T-helper 2 cell treated with Interferon-gamma antibody and Interleukin-4, amounts not matched to agents 100 ng/mL and 5 ng/mL, for 36 hours (primary cell): ENCODE data around the gene ACSL6. TPM values are rescaled to one million over a fixed set of nuclear protein-coding genes. Genes with fewer than 3 reads are reported as not detected.

Experiments
- intact Hi-C: fragments of 100-400 bp; cut with micrococcal nuclease; formaldehyde crosslinking; loops from one replicate; pipeline ENCODE4 v1.15.1; 2023
- total RNA-seq: library from RNA; stranded (reverse); gene quantifications from 2 replicates; pipeline ENCODE4 v1.2.3, GENCODE V29; 2022

ACSL6 gene
- total RNA-seq, 1 donor from 2014 or later, result 10.2 TPM

DNA sequence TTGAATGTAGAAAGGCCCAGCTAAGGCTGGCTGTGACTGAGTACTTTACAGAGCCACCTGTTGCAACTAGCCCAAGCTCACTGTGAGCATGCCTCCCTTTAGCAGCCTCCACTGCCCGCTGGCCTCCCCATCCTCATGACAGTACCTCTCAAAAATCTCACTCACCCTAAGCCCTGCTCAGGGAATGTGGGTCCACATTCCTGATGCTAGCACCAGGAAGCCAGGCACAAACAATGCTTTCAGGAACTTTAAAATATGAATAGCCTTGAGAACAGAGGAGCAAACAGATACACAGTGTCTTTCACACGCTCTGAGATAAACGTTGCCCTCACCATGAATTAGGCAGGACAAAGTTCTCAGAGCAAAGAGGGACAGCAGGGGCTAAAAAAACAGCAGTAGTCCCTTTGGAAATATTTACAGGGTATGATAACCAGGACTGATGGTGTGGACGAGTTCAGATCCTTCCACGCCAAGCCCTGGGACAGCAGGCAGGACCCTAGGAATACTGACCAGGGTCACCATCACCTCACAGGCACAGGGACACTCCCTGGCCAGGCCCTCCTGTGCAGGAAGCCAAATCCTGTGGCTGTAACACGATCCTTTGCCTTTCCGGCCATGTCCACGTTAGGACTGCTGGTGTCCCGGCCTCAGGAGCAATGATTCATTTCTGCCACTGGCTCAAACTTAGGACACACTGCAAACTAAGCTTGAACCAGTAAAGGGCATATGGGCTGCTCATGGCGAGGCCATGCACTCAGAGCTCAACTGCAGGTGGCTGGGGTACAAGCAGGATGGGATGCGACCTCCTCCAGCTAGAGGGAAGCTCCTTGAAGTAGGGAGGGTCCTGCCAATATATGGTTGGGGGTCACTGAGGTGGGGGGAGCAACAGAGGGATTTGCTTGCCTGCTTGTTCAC is 9.6 kb downstream of the ACSL6 start:
- intact Hi-C loops, result loop anchor here (10.0 kb wide), 1 partner anchor 487 kb away; no protein-coding TSS in a partner anchor

DNA sequence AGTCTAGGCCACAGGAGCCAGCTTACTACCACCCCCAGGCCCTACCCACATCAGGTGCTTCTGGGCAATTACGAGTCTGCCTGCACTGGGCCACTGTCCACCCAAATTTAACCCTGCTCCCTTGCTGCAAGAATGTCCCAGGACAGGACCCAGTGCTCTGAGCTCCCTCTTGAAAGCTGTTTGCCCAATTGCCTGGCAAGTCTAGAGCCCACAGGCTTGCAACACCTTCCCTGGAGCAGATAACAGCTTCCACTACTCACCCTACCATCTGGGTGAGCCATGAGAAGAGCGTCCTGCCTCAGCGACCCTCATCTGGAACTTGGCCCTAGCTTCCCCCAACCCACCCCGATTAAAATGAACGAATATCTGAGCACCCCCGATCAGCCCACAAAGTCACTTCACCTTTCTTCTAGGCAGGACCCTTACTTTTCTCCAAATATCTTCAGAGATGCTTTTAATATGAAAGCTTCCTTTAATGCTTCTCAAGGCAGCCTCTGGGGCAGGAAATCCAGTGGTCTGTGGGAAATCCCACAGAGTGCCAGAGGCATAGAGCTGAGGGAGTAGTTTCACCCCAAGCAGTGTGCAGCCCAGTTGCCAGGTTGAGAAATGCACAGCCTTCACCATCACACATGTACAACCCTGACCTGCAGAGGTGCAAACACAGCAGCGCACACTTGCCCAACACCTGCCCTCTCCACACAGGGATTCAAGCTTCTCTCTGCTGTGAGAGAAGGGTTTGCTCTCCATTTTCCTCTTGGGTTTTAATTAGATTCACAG is 10.6 kb downstream of the ACSL6 start:
- intact Hi-C loops, result loop anchor here (10.0 kb wide), 1 partner anchor 486 kb away; no protein-coding TSS in a partner anchor

DNA sequence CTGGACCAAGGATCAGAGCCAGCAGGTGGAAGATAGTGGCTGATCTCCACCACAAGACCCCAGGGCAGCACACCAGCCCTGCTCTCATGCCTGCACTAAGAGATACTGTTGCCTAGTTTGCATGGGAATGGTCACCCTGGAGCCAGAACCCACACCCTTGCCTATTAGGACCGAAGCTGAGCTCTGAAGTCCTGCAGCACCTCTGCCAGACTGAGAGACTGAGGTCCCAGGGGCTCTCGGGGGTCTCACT is 11.3 kb downstream of the ACSL6 start:
- intact Hi-C loops, result loop anchor here (10.0 kb wide), 1 partner anchor 485 kb away; no protein-coding TSS in a partner anchor

DNA sequence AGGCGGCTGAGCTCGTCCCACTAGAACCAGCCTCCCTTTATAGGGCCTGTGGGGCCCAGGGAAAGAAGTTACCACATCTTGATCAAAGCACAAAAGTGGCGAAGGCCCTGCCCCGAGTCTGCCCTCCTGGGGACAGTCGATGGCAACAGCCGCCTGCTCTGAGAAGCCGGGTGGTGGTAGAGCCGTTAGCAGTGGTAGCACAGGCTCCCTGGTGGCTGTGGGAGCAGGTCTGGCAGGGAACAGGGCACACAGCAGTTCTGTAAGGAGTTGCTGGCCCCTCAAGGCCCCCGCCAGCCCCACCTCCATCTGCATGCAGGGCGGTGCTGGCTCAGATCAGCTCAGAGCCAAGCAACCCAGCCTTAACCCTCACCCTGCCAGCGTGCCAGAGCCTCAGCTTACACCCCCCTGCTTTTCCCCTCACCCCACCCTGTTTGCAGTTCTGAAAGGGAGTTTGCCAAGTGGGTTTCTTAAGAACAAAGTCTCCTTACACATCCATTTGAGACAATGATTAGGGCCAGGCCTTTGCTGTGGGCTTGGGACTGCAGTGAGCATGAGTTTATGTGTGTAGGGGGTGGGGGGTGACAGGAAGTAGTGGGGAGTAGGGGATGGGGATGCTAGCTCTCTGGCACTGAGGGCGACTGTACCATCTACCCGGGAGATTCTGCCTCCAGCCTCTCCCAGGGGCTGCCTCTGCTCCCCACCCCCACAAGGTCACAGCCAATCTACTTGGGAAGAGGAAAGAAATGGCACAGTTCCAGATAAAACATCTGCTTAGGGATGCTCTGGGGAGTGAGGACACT is 11.8 kb downstream of the ACSL6 start:
- intact Hi-C loops, result loop anchor here (10.0 kb wide), 1 partner anchor 485 kb away; no protein-coding TSS in a partner anchor

DNA sequence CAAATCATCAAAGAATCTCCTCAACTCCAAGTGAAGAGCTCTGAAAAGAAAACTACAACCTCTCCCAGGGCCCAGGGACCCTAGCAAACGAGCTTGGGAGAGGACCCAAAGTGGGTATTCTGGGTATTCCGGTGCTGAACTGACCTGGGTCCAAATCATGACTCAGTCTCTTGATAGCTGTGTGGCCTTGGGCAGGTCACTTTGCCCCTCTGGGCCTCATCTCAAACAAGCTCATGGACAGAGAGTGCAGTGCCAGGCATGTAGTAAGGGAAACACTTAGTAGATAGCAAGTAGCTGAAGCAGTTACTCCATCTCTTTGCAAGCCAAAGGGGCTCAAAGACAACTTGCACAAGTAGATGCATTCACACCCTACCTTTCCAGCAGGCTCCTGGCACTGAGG is 12.4 kb downstream of the ACSL6 start:
- intact Hi-C loops, result no loop called here

DNA sequence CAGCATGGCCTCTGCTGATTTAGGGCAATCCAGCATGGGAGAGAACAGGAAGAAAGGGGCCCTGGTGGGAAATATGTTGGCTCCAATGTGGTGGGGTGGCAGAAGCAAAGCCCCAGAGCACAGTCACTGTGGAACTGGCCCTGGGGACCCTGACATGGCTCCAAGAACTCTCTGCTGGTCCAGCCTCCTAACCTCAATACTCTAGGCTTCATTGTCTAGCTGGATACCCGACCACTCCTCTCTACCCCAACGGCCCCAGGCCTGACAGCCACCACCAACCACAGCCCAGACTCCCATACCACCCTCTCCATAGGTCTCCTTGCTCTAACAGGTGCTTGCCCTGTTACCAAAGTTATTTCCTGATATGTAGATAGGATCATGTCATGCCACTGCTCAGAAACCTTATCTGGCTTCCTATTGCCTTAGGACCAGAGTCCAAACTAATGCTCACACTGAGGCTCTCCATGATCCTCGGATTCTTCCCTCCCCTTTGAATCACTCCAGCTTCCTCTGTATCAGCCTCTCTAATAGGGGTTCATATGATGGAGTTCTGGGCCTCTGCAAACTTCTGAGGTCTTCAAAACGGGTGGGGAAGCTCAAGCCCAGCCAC is 12.9 kb downstream of the ACSL6 start:
- intact Hi-C loops, result no loop called here

DNA sequence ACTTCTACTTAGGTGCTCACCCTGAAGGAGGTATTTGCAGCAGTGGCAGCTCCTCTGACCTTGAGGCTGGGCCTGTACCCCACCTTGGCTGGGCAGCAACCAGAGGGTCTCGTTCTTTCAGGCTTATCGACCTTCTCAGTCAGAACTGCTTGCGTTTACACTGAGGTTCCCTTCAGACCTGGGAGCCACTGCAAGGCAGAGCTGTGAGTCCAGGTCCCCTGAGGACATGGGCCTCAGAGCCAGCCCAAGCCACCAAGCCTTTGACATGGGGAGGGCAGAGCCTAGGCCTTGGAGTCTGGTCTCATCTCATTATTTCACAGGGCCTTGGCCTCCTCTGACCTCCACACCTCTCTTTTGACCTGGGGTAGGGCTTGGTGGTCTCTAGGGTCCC is 13.7 kb downstream of the ACSL6 start:
- intact Hi-C loops, result no loop called here

DNA sequence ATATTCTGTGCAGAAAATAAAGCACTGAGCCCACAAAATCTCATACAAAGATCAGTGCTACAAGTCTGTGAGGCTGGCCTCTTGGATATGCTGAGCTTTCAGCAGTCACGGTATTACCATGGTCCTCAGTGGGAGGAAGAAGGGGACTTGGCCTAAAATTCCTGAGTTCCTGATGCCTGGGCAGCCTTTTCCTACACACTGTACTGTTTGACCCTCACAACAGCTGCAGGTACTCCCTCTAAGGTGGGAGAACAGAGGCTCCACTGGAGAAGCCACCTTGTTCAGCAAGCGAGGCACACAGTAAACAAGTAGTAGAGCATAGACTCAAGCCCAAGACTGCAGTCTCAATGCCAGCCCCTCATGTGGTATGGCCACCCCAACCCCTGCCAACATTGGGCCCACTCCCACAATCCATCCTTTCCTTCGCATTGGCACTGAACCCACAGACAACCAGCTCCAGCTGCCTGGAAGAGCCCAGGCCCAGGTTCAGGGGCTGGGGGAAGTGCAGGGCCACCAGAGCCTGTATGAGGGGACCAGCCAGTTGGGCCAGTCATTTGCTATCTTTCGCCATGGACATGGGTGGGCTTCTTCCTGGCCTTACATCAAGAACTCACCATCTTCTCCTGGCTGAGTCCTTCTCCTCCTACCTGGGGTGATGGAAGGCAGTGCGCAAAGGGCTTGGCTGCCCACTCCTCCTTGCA is 14.3 kb downstream of the ACSL6 start:
- intact Hi-C loops, result no loop called here

DNA sequence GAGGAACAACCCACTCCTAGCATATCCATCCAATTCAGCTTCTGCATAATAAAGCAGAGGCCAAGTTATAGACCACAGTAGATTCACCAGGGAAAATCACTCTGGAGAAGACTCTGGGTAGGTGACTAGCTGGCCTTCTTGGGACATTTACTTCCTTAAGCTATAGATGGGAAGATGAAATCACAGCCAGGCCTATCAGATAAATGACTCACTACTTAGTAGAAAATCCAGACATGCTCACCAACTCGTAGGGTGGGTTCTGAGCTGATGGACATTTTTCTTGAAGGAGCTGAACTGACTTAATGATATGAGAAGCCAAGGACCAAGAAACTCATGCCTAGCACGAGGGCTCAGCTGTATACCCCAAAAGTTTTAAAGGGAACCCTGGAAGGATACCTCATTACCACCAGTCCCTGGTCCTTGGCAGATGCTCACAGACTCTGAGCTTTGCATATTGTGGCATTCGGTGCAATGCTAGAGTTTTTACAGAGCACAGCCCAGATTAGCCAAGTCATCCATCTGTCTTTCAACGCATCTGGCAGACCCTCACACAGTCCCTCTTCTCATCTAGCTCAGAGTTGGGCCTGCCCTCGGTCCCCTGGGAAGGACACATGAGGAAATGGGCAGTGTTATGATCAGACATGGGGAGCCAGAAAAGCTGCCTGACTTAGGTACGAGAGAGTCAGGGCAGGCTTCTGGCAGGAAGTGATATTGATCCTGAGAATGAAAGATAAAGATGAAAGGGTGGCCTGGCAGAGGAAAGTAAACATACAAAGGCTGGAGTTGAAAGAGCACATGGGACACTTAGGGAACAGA is 15.0 kb downstream of the ACSL6 start:
- intact Hi-C loops, result no loop called here

DNA sequence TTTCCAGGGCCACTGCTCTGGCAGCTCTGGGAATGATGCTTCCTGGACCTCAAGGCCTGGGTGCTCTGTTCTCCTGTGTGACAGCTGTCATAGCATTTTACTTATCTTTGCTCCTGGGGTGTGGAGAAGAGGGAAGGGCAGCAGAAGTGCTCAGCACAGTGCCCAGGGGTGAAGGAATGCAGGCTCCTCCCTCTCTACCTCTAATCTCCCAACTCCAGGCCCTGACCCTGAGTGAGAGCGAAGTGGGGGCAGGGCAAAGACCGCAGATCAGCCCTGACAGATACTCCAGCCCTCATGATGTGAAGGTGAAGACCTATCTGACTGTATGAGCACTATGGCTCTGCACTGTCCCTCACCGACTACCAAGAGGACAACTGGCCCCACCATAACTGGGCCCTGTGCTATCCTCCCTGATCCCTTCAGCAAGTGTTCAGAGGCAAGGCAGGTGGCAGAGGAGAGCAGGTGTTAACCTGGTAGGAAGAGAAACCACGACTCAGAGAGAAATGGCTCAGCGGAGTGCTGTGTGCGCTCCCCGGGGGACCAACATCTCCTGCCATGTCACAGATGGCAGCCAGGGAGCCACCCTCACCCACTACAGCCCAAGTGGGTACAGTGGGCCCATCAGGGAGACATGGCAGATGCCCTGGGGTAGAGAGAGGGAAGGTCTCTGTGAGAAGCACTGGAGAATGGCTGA is 16.8 kb downstream of the ACSL6 start:
- intact Hi-C loops, result no loop called here

DNA sequence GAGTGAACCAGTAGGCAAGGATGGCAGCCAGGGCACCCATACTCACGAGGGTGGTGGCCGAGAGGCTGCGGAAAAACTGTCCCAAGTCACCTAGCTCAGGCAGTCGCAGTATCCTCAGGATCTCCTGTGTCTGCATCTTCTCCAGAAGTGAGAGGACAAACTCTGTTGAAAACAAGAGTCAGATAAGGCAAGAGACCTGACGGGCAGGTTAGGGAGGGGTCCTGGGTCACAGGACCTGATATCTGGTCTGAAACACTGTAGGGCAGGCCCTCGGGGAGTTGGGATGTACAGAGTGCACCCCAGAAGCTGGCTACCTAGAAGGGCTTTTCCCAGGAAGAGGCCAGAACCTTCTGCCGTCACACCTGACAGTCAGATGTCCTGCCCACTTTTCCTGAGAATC is 17.4 kb downstream of the ACSL6 start:
- intact Hi-C loops, result no loop called here

DNA sequence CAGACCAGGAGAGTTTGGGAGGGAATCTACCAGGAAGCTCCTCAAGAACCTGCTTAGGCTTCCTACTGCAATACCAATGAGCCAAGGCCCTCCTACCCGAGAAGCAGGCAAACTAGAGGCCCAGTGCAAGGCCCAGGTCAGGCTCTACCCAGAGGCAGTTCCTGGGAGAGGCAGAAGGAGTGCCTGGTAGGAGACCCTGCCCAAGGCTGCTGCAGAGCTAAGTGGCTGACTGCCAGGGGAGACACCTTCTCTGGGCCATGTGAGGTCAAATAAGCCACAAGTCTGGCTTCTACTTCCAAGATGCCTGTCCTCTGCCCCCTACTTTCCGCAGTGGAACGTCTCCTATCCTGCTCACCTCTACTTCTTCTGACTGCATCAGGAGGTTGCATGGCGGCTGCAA is 17.8 kb downstream of the ACSL6 start:
- intact Hi-C loops, result no loop called here

DNA sequence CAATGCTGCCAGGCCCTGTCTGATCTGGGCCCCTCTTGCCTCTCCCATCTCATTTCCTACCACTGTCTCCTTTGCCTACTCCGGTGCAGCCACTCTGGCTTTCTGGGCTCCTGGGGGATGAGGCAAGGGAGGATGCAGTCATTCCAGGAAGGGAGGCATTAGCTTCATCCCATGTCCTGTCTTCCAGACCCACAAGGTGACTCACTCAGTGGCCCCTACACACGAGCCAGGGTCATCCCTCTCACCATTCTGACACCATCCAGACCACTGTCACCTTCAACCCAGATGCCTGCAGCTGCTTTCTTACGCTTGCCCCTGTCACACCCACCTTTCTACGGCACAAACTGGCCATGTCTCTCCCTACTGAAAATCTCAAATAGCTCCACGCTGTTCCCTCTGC is 19.1 kb downstream of the ACSL6 start:
- intact Hi-C loops, result no loop called here

DNA sequence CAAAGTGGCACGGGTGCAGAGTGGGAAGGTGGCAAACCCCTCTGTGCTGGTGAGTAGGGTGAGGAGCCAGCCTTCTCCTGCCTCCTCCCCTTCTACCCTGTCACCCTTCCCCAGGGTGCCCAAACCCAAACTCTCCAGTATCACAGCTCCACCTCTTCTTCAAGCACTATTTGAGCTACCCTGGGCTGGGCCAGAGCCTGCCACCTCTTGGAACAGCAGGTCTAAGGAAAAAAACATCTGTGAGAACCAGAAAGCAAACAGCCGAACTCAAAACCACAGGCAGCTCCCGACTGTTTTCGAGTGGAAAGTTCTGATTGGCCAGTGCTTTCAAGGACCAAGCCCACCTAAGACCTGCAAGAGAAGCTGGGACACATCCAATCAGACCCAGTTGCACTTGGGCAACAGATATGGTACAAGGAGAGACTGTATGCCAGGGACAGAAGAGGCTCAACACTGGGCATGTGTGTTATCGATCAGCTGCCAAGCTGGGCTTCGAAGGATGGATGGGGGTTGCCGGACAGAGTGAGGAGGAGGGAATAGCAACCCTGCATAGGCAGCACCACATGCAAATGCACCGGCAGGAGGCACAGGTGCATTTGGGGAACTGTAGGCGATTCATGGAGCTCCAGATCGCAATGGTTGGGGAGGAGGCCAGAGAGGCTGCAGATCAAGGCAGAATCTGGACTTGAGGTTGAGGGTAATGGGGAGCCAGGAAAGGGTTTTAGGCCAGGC is 19.7 kb downstream of the ACSL6 start:
- intact Hi-C loops, result no loop called here

DNA sequence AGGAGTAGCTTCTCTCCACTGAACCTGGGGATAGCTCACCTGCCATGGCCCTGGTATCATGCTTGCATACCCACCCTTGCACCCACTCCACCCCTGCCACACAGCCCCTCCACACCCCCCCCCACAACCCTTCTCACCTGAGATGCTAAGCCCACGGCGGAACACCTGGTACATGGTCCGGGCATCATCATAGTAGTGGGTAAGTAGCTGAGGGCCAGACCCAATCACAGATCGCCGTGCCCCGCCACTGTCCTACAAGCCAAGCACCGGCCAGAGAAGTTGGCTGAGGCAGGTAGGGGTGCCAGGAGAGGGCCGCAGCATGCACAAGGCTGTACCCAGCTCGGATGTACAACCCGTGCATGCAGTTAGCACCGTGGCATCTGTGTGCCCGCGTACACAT is 20.7 kb downstream of the ACSL6 start:
- intact Hi-C loops, result no loop called here

DNA sequence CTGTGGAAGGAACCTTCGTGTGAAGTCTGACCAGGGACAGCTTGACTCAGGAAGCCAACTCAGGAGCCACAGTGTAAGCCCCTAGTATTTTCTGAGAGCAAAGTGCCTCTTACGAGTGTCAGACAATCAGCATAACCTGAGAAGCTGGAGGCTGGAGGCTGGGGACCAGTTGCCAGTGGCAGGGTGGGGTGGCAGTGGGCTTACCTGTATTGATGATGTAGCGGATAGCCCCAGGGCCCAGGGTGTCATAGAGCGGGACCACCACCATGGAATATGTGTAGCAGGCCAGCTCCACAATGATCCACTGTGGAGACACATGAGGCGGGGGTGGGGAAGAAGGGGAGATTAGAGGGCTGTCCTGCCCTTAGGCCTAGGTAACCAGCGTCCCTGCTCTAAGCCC is 22.9 kb downstream of the ACSL6 start:
- intact Hi-C loops, result no loop called here

DNA sequence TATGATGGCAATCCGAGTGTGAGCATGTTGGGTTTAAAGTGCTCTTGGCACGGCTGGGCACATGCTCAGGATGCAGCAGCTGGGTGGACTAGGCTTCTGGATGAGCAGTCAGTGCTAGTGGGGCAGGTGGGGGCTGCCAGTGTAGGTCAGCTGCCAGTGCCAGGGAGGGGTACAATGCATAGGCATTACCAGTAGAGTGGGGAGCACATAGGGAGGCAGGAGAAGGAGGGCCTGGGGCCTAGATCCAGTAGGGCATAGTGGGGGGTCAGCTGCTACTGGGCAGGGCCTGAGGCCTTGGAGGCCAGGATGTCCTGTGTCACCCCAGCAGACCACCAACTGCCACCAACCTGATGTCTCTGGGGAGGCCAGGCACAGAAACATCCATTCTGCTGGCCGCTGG is 24.2 kb downstream of the ACSL6 start:
- intact Hi-C loops, result no loop called here

DNA sequence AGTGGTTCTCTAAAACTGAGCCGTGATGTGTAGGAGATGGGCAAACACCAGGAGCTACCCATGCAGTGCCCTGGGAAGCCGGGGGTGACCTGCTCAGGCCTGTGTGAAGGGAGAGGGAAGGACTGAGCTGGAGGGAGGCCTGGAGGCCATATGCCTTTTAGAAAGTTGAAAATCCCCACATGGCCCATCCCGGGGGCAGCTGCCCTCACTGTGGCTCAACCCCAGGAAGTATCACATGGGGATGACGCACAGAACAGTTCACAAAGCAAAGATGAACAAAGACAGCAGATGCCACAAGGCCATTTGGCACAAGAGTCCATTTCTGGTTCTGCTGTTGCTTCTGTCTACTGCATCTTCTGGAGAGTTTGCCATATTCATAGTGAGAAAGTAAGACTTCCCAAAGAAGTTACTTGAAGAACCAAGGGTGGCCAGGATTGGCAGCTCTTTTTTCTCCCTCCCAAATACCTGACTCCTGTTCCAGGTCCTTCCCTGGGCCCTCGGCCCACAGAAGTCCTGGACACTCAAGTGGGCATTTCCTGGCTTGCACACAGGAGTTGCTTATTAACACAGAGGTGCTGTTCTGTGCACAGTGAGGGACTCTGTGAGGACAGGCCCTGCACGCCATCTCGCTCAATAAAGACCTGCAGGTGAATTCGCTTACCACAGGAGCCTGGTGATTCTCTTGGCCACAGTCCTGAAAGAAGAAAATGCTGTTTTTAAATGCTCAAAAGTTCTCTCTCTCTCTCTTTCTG is 25.1 kb downstream of the ACSL6 start:
- intact Hi-C loops, result no loop called here
